Left renal pelvis (tissue), 4 donors: ENCODE data around the gene ZNF226. TPM values are rescaled to one million over a fixed set of nuclear protein-coding genes. Genes with fewer than 3 reads are reported as not detected.
"Not testable (repeated sequence)": the region's sequence is repeated elsewhere in the genome, so short reads cannot be mapped to it uniquely, and the experiment has no call there.

Source experiments
- DNase-seq, 4 donors: peaks; one replicate each; pipeline ENCODE4 v3.0.0-alpha.2; 2013; ENCODE audit warnings: low read depth in 4 of 4, low spot score in 3 of 4
- polyA plus RNA-seq, 4 donors: library from polyadenylated mRNA; unstranded; fragments of 120-200 nt; gene quantifications; one replicate each; pipeline ENCODE4 v1.2.1, GENCODE V29; 2013; ENCODE audit not compliant: insufficient read length in 4 of 4

Gene ZNF226
- polyA plus RNA-seq, 4 donors, result 23.5 to 29.9 (median 25.2) TPM

DNA sequence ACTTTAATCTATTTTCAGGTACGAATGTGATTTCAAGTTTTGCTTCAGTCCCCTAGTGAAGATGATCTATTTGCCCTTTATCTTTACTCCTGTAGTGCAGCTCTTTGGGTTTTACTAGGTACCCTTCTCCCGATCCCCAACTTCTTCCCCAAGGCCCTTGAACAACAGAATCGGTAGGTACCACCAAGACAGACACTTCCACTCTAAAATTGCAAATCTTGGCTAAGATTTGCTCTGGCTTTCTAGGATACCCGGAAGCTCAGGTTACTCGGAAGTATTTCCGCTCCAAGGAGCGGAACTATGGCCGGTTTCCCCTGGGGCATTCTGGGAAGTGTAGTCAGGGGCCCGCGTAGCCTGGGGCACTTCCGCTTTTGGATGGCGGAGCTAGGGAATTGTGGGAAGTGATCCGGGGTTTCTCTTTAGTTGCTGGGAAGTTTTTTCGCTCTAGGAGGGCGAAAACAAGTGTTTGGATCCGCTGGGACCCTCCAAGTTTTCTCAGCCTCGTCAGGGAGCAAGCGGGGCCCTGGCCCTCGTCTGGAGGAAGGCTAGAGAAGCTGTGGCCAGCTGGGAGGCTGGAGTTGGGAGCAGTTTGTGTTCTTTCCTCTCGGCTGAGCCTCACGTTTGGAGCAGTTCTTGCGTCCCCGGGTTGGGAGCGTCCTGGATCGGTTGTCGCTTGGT is 42.4 kb downstream of the ZNF226 start:
- DNase-seq, result peak; percentile 89 to 93 (median 91)

DNA sequence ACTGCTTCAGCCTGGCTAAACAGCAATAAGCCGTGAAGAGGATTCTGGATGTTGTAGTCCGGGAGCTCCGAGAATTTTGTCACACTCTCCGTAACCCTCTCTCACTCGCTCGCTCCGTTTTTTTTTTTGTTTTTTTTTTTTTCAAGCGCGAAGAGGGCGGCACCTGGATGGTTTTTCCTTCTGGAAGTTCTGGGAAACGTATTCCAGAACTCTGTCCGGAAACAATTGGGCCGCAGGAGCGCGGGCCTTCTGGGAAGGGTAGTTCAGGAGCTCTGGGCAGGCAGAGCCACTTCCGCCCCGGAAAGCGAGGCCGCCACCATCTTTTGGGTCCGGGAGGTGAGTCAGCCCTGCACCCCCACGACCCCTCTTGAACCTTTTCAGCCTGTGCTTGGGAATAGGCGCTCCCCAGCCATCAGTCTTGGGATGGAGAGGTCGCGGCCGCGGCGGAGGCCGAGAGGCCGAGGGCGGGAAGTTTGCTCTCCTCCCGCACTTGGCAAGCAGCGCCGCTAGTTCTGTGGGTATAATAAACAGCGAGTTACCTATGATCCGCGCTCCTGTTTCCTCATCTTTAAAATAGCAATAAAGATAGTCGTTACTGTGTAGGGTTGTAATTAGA is 47.5 kb downstream of the ZNF226 start, which contains the start of gene ZNF227:
Gene ZNF227 (plus strand): TSS at position 283 of the 616 bp plus-strand sequence. CDS start 5,261 bp downstream, outside the sequence.
- DNase-seq, result peak; percentile 85 to 92 (median 88)

GRCh38 chr19:44212866-44213346 is 48.0 kb downstream of the ZNF226 start:
- peak; percentile 8 to 50 (median 17) for DNase-seq

- DNase-seq, result not testable (repeated sequence)
These were observed 55.0 kb downstream of the ZNF226 start for GRCh38 chr19:44219926-44220325.

DNA sequence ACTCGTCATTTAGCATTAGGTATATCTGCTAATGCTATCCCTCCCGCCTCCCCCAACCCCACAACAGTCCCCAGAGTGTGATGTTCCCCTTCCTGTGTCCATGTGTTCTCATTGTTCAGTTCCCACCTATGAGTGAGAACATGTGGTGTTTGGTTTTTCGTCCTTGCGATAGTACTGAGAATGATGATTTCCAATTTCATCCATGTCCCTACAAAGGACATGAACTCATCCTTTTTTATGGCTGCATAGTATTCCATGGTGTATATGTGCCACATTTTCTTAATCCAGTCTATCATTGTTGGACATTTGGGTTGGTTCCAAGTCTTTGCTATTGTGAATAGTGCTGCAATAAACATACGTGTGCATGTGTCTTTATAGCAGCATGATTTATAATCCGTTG is 55.9 kb downstream of the ZNF226 start:
- not testable (repeated sequence) for DNase-seq

- DNase-seq, result not testable (repeated sequence)
These were observed 56.4 kb downstream of the ZNF226 start for GRCh38 chr19:44221291-44221690.

Other genes starting within 250 kb of the ZNF226 start
- gene ZNF45, start 229.8 kb upstream of the ZNF226 start, polyA plus RNA-seq, result 10 to 100 TPM; 25.2 to 30.3 (median 27.8) TPM
- 1 to 10 TPM; 5.4 to 7.9 (median 6.3) TPM for gene ZNF221, start 213.9 kb upstream of the ZNF226 start, polyA plus RNA-seq
- 10 to 100 TPM; 10.7 to 17.2 (median 16.4) TPM for gene ZNF155, start 180.9 kb upstream of the ZNF226 start, polyA plus RNA-seq
- gene ZNF230, start 162.1 kb upstream of the ZNF226 start, polyA plus RNA-seq, result 1 to 10 TPM; 5.9 to 7.8 (median 7.0) TPM
- gene ZNF222, start 139.7 kb upstream of the ZNF226 start, polyA plus RNA-seq, result 10 to 100 TPM in 1 of 4 donors, 1 to 10 TPM in 3; 9.2 to 10.4 (median 9.6) TPM
- 10 to 100 TPM in 3 of 4 donors, 1 to 10 TPM in 1; 7.5 to 14.4 (median 13.6) TPM for gene ZNF223, start 113.1 kb upstream of the ZNF226 start, polyA plus RNA-seq
- gene ZNF284, start 92.9 kb upstream of the ZNF226 start, polyA plus RNA-seq, result 1 to 10 TPM; 3.7 to 5.8 (median 4.2) TPM
- gene ZNF224, start 70.7 kb upstream of the ZNF226 start, polyA plus RNA-seq, result 10 to 100 TPM; 25.2 to 42.0 (median 31.1) TPM
- gene ZNF225, start 51.7 kb upstream of the ZNF226 start, polyA plus RNA-seq, result 10 to 100 TPM in 2 of 4 donors, 1 to 10 TPM in 2; 9.5 to 11.3 (median 9.8) TPM
- gene ZNF234, start 23.5 kb upstream of the ZNF226 start, polyA plus RNA-seq, result 10 to 100 TPM; 13.2 to 19.9 (median 14.4) TPM
- 10 to 100 TPM; 24.1 to 31.2 (median 28.0) TPM for gene ZNF227, start 47.4 kb downstream of the ZNF226 start, polyA plus RNA-seq
- gene ZNF233, start 94.8 kb downstream of the ZNF226 start, polyA plus RNA-seq, result 1 to 10 TPM; 2.5 to 7.8 (median 6.6) TPM
- gene ZNF235, start 139.9 kb downstream of the ZNF226 start, polyA plus RNA-seq, result 10 to 100 TPM in 3 of 4 donors, 1 to 10 TPM in 1; 7.6 to 13.1 (median 11.8) TPM
- gene ZNF112, start 191.6 kb downstream of the ZNF226 start, polyA plus RNA-seq, result 10 to 100 TPM in 3 of 4 donors, 1 to 10 TPM in 1; 9.9 to 15.9 (median 12.2) TPM
- gene ZNF285, start 236.5 kb downstream of the ZNF226 start, polyA plus RNA-seq, result 10 to 100 TPM in 3 of 4 donors, 1 to 10 TPM in 1; 6.4 to 11.4 (median 10.8) TPM